Central memory CD4-positive, alpha-beta T cell (primary cell): Measurements from ENCODE around the gene SMPX.

Source experiments
- DNase-seq: peaks from one replicate; pipeline ENCODE4 v3.0.0; 2022

Gene SMPX

DNA sequence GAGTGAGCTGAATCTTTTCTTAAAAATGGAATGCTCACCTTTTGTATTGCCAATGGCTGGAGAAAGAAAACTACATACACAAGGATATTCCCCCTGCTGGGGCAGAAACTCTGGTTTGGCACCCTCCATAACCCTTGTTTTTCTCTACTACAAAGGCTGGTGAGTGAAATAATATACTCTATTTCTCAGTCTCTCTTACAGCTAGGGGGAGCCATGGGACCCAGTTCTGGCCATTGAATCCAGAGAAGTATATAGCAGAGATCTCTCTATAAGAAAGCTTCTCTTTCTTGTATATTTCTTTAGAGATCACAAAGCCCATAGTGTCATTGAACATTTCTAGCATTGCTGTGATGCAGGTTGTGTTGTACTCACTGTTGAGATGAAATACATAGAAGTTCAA lies 49.8 kb downstream of the SMPX start:
- no peak for DNase-seq

DNA sequence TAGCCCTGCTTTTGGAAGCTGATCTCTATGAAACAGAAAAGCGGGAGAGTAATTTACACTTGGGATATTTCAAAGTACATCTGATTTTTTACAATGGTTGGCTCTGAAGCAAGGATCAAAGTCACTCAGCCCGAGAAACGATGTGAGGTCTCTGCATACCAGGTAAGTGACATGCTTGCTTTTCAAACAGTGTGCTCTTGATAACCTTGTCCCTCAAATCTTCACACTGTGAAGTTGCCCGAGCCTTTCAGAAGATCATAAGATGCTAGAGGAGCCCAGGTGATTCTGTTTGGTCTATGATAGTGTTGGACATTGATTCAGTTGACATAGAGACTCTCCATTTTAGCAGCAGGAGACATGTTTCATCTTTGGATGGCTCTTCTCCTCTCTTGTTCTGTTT lies 52.7 kb downstream of the SMPX start:
- DNase-seq: no peak

DNA sequence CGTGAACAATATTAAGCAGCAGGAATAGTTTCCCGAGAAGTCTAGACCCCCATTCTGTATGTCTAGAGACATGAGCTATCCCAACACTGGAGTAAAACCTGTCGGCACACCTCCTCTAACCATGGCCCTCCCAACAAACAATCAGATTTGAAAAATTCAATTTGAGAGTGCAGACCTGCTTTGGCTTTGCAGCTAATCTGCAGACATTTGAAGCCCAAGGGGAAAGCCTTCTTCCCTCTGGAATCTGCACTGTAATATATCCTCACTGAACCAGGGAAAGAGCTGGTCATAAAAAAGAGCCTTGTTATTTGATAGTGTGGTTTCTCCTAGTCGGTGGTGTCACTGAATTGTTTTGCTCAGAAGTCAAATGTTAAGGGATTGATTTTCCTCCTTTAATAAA lies 55.2 kb downstream of the SMPX start:
- DNase-seq: no peak

DNA sequence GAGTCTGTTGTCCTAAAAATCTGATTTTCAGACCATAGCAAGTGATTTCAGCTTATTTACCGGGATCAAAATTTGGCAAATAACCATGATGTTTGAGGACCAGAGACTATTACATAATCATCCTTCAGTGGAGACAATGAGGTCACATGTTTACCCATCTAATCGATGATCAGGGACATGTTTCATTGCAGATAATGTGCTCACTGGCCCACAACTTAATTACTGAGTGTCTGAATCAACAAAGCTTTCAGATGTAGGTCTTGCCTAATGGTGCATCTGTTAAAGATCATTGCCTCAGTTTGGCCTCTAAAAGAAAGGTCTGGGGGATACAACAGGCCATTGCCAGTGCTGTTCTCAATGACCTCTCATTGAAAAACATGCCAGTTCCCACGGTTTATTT lies 56.9 kb downstream of the SMPX start:
- no peak for DNase-seq

DNA sequence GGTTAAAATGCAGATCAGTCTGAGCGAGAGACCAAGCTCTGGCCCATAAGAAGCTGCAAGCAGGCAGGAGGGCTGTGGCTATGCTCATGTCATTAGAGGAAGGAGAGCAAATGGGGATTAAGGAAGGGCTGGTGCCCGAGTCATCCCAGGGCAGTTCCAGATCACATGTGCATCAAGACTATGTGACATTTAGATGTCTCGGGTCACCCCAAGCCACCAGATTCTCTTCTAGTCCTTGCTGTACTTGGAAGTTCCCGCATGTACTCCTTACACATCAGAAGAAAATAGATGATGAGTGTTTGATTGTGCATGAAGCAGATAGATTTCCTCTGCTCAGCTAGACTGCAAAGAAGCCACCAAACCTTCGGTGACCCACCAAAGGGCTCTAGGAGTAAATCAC lies 57.6 kb downstream of the SMPX start:
- DNase-seq: no peak

DNA sequence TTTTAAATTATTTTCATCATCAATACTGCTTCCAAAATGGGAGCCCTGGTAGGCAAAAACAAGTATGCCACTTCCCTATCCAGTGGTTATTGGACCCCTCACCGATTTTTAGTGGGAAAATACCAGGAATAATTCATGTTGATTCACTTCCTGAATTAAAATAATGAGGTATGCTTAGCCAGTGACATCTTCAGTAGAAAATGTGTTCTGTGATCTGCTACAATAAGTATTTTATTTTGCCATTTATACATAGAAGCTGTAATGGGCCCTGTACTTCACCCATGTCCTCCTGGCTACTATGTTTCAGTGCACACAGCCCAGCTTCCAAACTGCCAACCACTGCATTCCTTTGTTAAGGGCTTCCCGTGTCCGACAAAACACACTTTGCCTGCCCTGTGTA lies 58.8 kb downstream of the SMPX start:
- no peak for DNase-seq

DNA sequence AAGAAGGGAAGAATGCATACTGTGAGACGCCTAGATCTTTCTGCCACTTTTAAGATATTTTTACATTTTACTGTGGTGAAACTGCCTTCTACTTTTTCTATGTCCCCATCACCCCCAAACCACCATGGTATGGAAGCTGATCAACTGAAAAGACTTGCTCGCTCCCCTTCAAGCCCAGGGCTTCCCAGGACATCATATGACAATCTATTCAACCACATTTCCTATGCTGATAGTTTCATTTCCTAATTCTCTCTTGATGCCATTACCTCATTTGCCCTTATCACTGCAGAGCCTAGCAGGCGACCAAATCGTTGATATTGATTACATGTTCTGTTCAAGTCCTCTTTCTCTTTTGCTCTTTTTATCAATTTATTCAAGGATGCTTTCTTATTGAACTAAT lies 59.6 kb downstream of the SMPX start:
- DNase-seq: no peak

DNA sequence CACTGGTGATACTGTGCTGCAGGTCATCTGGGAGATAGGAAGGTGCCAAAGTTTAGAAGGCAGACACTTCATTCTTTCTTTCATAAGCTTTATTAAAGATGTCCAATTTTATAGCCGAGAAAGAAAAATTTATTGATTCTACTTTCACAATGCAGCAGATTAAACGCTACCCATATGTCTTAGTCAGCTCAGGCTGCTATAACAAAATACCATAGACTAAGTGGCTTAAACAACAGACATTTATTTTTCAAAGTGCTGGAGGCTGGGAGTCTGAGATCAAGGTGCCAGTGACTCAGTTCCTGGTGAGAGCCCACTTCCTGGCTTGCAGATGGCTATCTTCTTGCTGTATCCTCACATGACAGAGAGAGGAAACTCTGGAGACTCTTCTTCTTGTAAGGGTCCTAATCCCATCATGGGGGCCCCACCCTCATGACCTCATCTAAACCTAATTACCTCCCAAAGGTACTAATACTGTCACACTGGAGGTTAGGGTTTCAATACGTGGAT lies 66.4 kb downstream of the SMPX start:
- DNase-seq: no peak

DNA sequence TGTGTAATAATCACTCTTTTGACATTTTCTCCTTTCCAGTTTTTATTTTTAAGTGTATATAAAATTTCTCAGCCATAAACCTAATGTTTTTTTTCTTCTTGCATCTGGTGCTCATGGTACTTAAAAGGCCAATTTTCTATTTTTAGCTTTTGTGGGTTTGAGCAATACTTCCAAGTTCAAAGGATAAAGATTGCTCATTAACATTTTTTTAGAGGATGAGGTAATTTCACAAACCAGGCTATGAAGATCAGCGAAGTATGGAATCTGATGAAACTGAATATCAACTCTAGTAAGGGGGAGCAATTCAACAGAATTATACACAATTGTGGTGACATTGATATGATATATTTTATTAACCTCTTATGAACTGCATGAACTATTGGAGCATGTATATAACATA lies 74.0 kb downstream of the SMPX start:
- DNase-seq: no peak

DNA sequence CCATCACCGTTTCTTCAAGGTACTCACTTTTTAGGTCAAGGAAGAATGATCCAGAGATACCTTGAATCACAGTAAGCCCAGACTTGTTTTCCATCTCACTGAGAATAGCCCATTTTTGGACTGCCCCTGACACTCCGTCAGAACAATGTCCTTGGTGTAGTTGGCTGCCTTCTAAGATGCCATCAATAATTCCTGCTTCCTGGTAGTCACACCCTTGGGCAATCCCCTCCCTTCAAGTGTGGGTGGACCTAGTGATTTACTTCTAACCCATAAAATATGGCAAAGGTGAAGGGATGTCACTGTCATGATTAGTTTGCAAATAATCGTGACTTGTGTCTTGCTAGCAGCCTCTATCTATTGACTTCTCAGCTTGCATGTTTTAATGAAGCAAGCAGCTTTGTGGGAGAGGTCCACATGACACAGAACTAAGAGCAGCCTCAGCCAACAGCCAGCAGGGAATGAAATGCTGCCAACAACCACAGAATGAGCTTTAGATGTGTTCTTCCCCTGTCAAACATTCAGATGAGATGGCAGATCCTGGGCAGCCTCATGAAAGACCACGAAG lies 79.8 kb downstream of the SMPX start:
- no peak for DNase-seq

DNA sequence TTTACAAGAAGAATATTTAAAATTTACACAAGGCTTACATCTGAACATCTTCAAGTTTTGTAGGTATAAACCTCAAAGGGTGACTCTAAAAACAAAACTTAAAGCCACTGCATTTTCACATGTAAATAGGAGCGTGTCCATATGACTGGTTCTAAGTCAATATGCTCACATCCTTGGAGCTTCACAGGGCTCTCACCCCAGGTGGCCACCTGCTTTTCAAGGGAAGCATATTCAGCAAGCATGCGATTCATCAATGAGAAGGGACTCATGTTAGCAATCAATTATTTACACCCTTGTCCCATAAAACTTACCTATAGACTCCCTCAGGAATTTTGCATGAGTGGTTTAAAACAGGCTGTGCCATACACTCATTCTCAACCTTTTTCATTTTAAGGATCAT lies 82.0 kb downstream of the SMPX start:
- no peak for DNase-seq

DNA sequence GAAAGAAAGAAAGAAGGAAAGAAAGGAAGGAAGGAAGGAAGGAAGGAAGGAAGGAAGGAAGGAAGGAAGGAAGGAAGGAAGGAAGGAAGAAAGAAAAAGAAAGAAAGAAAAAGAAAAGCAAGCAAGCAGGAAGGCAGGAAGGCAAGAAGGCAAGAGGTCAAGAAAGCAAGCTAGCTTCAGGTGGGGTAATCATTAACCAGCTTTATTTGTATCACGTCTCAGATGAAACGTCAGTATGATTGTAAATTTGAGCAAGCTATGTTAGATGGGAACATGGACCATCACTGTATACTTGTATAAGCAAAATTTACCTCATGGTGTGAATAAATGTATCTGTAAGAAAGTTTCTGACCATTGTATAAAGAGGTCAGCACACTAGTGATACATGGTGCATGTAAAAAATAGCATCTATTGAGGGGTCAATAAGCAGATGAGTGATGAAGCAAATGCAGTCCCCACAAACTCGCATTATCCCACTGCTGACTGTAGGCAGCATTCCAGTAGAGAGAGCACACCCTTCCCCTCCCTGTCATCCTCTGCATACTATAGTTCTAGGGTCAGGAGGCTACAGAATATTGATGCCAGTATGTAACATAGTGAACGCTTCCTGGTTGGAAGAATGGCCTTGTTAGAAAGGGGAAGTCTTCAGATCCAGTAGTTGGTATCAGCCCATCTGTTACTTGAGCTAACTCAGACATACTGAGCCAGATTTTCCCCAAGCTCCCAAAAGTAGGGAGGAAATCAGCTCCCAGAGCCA lies 83.3 kb downstream of the SMPX start:
- no peak for DNase-seq

DNA sequence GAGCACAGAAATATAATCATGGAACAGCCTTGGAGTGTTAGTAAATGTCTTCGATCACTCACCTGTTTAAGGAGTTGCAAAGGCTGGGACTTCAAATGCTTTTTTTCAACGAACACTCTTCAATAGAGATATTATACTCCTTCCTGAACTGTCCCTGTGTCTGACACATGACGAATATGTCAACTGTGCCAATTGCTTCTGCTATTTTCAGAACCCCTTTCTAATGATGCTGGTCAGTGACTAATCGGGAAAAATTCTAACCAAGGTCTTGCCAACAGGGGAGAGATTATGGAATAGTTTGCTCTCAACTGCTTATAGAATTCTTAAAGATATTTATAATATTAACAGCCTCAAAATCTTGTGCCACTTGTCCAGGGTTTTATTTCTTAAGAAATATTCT lies 91.2 kb downstream of the SMPX start:
- DNase-seq: no peak

DNA sequence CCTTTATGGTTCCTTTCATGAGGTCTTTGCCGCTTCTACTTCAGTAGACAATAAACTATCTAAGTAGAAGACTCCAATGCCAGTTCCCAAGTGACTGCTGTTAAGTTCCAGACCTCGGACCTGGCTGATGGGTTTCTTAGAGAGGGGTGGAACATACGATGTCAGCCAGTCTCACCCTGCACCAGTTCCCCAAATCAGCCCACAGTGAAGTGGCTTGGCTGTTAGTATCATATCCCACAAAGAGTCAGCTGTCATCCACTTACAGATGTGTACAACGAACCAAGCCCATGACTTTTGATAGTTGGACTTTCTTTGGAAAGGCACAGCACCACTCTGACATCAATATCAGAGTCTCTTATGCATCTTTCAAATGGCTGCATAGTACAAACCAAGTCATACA lies 91.7 kb downstream of the SMPX start:
- DNase-seq: no peak

DNA sequence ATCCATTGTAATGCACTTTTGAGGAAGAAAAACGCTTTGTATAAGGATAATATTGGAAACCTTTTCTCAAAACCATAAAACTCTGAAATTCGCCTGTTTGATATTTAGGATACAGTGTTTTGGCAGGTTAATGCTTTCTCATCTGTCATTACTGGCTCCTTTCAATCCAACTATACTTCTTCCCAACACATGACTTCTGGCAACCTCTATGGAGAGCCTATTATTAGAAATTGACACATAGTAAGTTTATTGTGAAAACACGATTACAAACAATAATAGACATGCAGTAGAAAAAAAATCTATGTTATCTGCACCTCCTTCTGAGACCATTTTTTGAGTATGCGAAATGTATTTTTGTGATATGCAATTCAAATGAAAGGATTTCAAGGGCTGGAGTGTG lies 95.2 kb downstream of the SMPX start:
- no peak for DNase-seq

DNA sequence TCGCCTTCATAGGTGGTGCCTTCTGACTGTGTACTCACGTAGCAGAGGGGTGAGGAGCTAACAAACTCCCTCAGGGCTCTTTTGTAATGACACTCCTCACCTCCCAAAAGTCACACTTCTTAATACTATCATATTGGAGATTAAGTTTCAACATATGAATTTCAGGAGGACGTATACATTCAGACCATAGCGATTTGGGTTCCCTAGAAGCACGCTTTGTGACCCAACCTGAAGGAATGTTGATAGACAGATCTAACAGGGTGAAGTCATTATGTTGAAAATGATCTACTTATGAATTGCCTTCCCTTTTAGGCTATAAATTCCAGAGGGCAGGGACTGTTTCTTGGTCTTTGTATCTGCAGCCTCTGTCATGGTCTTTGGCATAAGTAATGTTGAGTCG lies 96.6 kb downstream of the SMPX start:
- no peak for DNase-seq

DNA sequence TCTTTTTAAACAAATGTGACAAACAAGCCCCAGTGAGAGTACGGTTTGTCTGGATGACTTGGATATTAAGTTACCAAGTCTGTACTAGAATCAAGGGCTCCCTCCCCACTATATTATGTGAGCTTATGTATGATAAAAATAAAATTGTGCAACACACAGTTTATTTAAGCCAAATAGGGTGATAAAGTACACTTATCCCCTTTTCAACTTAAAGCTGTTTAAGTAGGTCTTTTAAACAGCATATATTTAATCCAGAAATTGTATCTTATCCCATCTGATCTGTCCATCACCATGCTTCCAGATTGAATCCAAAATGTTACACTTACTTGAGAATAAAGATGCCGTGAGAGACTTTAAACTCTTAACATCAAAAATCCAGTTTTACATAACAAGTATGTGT lies 97.8 kb downstream of the SMPX start:
- DNase-seq: no peak

DNA sequence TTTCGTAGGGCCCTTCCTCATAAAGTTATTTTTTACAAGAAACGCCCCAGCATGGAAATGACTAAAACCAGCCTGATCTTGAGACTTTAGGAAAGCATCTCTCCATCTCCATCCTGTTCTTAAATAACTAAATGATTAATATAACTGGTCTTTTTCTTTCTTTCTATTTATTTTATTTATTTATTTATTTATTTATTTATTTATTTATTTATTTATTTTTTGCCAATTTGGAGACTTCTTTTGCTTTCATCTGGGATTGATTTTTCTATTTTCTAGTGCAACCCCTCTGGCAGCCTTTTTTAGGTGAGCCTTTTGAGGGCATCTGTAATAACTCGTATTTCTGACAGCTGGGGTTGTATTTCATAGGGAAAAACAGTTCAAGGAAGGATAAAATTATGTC lies 98.6 kb downstream of the SMPX start:
- DNase-seq: no peak

DNA sequence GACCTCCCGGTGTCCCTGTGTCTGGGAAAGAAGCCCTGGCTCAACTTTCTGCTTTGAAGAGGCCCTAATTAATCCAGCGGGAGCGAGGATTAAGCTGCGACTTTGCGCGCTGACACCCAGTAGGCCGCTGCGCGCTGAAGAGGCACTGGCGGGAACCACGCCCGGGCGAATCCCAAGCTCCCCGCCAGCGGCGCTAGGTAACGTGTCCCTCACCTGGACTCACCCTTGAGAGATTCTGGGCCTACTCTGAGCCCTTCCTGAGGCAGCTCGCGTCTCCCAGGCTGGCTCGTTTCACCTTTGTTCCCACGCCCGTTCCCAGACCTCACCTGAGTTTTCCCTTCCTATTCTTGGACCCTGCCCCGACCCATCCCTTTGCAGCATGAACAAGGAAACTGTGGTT lies 99.2 kb downstream of the SMPX start:
- no peak for DNase-seq

DNA sequence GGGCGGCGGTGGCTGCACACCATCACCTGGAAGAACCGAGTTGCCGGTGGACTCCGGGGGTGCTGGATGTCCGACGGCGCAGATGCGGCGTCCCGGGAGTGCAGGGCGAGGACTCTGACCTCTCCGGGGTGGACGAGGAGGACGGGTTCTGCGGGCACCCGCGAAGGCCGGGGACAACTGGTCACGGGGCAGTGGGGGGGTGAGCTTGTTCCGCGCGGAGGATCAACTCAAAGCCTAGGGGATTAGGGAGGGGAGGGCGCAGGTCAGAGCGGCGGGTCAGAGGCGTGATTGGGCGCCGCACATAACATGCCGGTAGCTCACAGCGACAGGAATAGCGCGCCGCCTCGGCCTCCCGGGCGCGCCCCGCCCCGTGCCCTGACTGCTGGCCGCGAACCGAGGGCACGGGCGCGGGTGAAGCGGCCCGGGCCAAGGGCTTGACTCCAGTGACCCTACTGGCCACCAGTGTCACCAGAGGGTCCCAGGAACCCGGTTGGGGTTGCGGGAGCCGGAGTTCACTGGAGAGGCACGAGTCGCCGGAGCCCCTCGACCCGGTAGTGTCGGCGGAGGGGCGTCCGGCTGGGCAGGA lies 99.7 kb downstream of the SMPX start, which contains the start of gene KLHL34:
TSS of gene KLHL34 (minus strand) at position 179 of the 586 bp plus-strand sequence. CDS start 542 bp downstream, outside the sequence.
- DNase-seq: no peak

DNA sequence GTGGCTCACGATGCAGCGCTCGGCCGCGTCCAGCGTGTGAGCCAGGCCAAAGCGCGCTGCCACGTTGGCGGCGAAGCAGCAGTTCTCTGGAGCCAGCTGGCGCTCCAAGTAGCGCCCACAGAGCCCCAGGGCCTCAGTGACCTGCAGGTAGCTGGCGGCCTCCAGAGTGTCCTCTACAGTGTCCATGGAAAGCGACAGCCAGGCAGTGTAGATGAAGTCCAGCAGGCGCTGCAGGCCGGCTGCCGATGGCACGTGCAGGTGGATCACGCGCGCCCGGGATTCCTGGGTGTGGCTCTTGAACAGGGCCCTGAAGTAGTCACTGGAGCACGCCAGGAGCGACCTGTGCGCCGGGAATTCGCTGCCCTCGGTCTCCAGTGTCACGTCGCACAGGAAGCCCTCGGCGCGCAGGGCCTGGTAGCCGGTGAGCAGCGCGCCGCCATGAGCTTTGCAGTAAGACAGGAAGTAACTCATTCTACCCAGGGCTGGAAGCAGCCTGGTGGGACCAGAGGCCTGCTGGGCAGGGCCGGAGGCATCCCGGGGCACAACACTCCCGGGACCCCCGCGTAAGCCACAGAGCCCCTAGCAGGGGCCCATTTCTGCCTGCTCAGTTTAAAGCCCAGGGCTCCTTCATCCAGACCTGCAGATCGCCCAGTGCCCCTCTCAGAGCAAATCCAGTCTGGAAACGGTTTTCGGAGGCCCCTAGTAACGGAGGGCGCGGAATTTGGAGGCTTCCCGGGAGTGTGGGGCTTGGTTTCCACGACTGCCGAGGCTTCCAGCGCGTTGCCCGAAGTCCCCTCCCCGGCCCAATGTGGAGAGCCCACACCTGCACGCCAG lies 100.4 kb downstream of the SMPX start:
- DNase-seq: no peak

DNA sequence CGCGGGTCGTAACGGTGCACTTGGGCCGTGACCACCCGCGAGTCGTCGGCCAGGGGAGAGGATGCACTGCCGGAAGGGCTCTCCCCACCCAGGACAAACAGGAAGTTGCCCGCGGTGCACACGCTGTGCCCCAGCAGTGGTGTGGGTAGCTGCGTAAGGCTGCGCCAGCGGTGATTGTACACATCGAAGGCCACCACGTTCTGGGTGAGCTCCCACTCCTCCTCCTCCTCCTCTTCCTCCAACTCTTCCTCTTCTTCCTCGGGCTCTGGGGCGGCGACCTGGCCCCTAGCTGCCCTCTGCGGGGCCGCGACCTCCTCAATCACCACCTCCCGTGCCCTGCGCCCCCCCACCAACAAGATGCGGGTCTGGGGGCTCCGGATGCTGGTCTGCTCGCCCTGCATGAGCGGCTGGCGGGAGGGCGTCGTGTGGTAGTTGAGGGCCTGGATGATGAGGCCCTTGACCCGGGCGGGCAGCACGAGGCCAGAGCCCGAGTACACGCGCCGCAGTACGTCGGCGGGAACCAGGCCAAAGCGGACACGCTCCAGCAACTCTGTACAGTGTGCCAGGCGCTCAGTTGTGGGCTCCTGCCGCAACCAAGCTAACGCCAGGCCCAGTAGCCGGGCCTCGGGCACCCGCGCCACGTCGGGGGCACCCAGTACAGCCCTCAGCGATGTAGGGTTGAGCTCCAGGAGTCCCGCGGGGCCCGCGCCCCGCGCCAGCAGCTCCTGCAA lies 101.2 kb downstream of the SMPX start:
- no peak for DNase-seq
